ENCODE measurements around the gene DUSP18.

The DUSP18 gene

GRCh38 chr22:30664798-30665197 lies 2.9 kb downstream of the DUSP18 start:
- H3K4me2 ChIP-seq (ENCODE audit: low read length), result no peak overlapping the region
- H3K4me1 ChIP-seq (ENCODE audit: low read length), result peaks cover 10% of the 10 kb centered on the region
- peaks cover 7% of the 10 kb centered on the region; the same call in 1 of the 2 replicates for H3K27me3 ChIP-seq (ENCODE audit: low read depth, low read length)
- H3K4me3 ChIP-seq (ENCODE audit: low read length), result no peak overlapping the region
- H3K79me2 ChIP-seq (ENCODE audit: low read length), result no peaks in the 10 kb centered on the region
- no peaks in the 10 kb centered on the region for H4K20me1 ChIP-seq (ENCODE audit: insufficient read depth, low read length)
- no peak overlapping the region for H3K27ac ChIP-seq (ENCODE audit: low read length)
- H3K36me3 ChIP-seq (replicated peaks; ENCODE audit: low read depth, low read length), result no peaks in the 10 kb centered on the region
- TF ChIP-seq EZH2phosphoT487 (IDR thresholded peaks at IDR 0.05; ENCODE audit: low read depth) (no peak), CTCF (IDR thresholded peaks at IDR 0.05; ENCODE audit: low read depth, low read length) (no peak)
- H3K9ac ChIP-seq (ENCODE audit: low read length), result no peak overlapping the region
- H2AFZ ChIP-seq (ENCODE audit: low read depth, low read length), result no peak overlapping the region
- H3K9me3 ChIP-seq (ENCODE audit: insufficient read depth, low read length), result no peaks in the 10 kb centered on the region

GRCh38 chr22:30662040-30662439 lies 5.6 kb downstream of the DUSP18 start:
- H3K27ac ChIP-seq (ENCODE audit: low read length), result no peak overlapping the region
- H3K4me1 ChIP-seq (ENCODE audit: low read length), result peaks cover 5% of the 10 kb centered on the region
- H3K4me2 ChIP-seq (ENCODE audit: low read length), result no peak overlapping the region
- no peaks in the 10 kb centered on the region for H3K79me2 ChIP-seq (ENCODE audit: low read length)
- H3K27me3 ChIP-seq (ENCODE audit: low read depth, low read length), result no peaks in the 10 kb centered on the region
- H3K9me3 ChIP-seq (ENCODE audit: insufficient read depth, low read length), result no peaks in the 10 kb centered on the region
- H2AFZ ChIP-seq (ENCODE audit: low read depth, low read length), result no peak overlapping the region
- H4K20me1 ChIP-seq (ENCODE audit: insufficient read depth, low read length), result no peaks in the 10 kb centered on the region
- H3K4me3 ChIP-seq (ENCODE audit: low read length), result no peak overlapping the region
- no peak overlapping the region for H3K9ac ChIP-seq (ENCODE audit: low read length)
- TF ChIP-seq CTCF (IDR thresholded peaks at IDR 0.05; ENCODE audit: low read depth, low read length), result no peak
- no peak for TF ChIP-seq EZH2phosphoT487 (IDR thresholded peaks at IDR 0.05; ENCODE audit: low read depth)
- H3K36me3 ChIP-seq (replicated peaks; ENCODE audit: low read depth, low read length), result no peaks in the 10 kb centered on the region

- no peaks in the 10 kb centered on the region for H3K36me3 ChIP-seq (replicated peaks; ENCODE audit: low read depth, low read length)
- H3K4me1 ChIP-seq (ENCODE audit: low read length), result peaks cover 4% of the 10 kb centered on the region; the same call in 1 of the 2 replicates
- no peak overlapping the region for H3K27ac ChIP-seq (ENCODE audit: low read length)
- no peak overlapping the region for H3K9ac ChIP-seq (ENCODE audit: low read length)
- no peaks in the 10 kb centered on the region for H4K20me1 ChIP-seq (ENCODE audit: insufficient read depth, low read length)
- H3K27me3 ChIP-seq (ENCODE audit: low read depth, low read length), result no peaks in the 10 kb centered on the region
- TF ChIP-seq CTCF (IDR thresholded peaks at IDR 0.05; ENCODE audit: low read depth, low read length) (no peak), EZH2phosphoT487 (IDR thresholded peaks at IDR 0.05; ENCODE audit: low read depth) (no peak)
- H2AFZ ChIP-seq (ENCODE audit: low read depth, low read length), result no peak overlapping the region
- no peak overlapping the region for H3K4me2 ChIP-seq (ENCODE audit: low read length)
- H3K79me2 ChIP-seq (ENCODE audit: low read length), result no peaks in the 10 kb centered on the region
- no peaks in the 10 kb centered on the region for H3K9me3 ChIP-seq (ENCODE audit: insufficient read depth, low read length)
- H3K4me3 ChIP-seq (ENCODE audit: low read length), result no peak overlapping the region
Observed at GRCh38 chr22:30655532-30655931, 12.1 kb downstream of the DUSP18 start.

GRCh38 chr22:30654361-30654760 lies 13.3 kb downstream of the DUSP18 start:
- Histone ChIP-seq H3K9ac (ENCODE audit: low read length) (no peak overlapping the region), H3K79me2 (ENCODE audit: low read length) (no peaks in the 10 kb centered on the region), H3K27ac (ENCODE audit: low read length) (no peak overlapping the region), H3K27me3 (ENCODE audit: low read depth, low read length) (no peaks in the 10 kb centered on the region), H3K4me3 (ENCODE audit: low read length) (no peak overlapping the region), H3K9me3 (ENCODE audit: insufficient read depth, low read length) (no peaks in the 10 kb centered on the region), H4K20me1 (ENCODE audit: insufficient read depth, low read length) (no peaks in the 10 kb centered on the region), H3K36me3 (replicated peaks; ENCODE audit: low read depth, low read length) (no peaks in the 10 kb centered on the region), H2AFZ (ENCODE audit: low read depth, low read length) (no peak overlapping the region), H3K4me1 (ENCODE audit: low read length) (peaks cover 13% of the 10 kb centered on the region), H3K4me2 (ENCODE audit: low read length) (no peak overlapping the region)
- TF ChIP-seq CTCF (IDR thresholded peaks at IDR 0.05; ENCODE audit: low read depth, low read length) (no peak), EZH2phosphoT487 (IDR thresholded peaks at IDR 0.05; ENCODE audit: low read depth) (no peak)

Data from OCI-LY3 (cell line).